ENCODE measurements around the gene ADORA2B.

- TF ChIP-seq EZH2 (IDR thresholded peaks at IDR 0.05; ENCODE audit: insufficient read depth, poor library complexity, severe bottlenecking), result no peak
- TF ChIP-seq EZH2phosphoT487 (IDR thresholded peaks at IDR 0.05; ENCODE audit: insufficient read depth, low read depth), result no peak
Measured at GRCh38 chr17:15942207-15942833, 2.6 kb upstream of the ADORA2B start.

All from GM23248 (cell line).